ENCODE data around the gene OIP5.

The OIP5 gene
- 0.17 to 0.58 (median 0.35) reads per million in 3 donors for total RNA-seq

- Histone ChIP-seq H3K4me1 (ENCODE audit: control insufficient read depth, insufficient read depth, low read length, poor library complexity, severe bottlenecking) (peaks cover 3% of the 10 kb centered on the region), H3K36me3 (ENCODE audit: control insufficient read depth, insufficient read depth, low read length) (no peaks in the 10 kb centered on the region), H3K9me3 (ENCODE audit: control insufficient read depth, low read length) (no peaks in the 10 kb centered on the region), H3K4me3 (ENCODE audit: insufficient read depth, low read depth, low read length, poor library complexity, severe bottlenecking) (peak within 1 kb of the TSS; percentile 81), H3K27me3 (replicated peaks; ENCODE audit: control insufficient read depth, insufficient read depth, low read length, poor library complexity, severe bottlenecking) (no peaks in the 10 kb centered on the region), H3K27ac (ENCODE audit: insufficient read depth, low read length, poor library complexity, severe bottlenecking) (peak within 1 kb of the TSS; percentile 43)
- DNase-seq = peak; percentile 97 to 99 (median 98)
These were observed at the start of gene OIP5, which contains the start of gene NUSAP1 for GRCh38 chr15:41332194-41333025. TSS of gene OIP5 (minus strand) at chr15:41332591. CDS start at chr15:41332561, 30 bp downstream. TSS of gene NUSAP1 (plus strand) at chr15:41332881. CDS start at chr15:41332958, 77 bp downstream.

DNA sequence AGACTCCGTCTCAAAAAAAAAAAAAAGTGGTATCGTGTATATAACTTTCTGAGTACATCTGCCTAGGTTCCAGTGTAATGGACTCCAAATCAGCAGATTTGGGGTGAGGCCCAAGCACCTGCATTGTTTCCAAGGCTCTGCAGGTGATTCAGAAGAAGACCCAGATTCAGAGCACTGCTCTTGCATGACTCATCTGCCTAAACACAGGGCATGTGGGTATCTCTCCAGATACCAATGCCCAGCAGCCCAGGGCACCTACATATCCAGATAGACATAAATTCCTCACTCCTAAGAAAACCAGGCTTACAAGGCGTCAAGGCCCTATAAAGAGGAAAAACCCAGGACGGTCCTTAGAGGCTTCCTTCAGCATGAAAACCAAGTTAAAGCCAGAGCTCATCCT lies 45.6 kb upstream of the OIP5 start:
- Histone ChIP-seq H3K4me1 (ENCODE audit: control insufficient read depth, insufficient read depth, low read length, poor library complexity, severe bottlenecking) (no peaks in the 10 kb centered on the region), H3K9me3 (ENCODE audit: control insufficient read depth, low read length) (no peaks in the 10 kb centered on the region), H3K27me3 (replicated peaks; ENCODE audit: control insufficient read depth, insufficient read depth, low read length, poor library complexity, severe bottlenecking) (no peaks in the 10 kb centered on the region), H3K4me3 (ENCODE audit: insufficient read depth, low read depth, low read length, poor library complexity, severe bottlenecking) (no peak overlapping the region), H3K27ac (ENCODE audit: insufficient read depth, low read length, poor library complexity, severe bottlenecking) (no peak overlapping the region), H3K36me3 (ENCODE audit: control insufficient read depth, insufficient read depth, low read length) (no peaks in the 10 kb centered on the region)
- no peak for DNase-seq

- Histone ChIP-seq H3K27me3 (replicated peaks; ENCODE audit: control insufficient read depth, insufficient read depth, low read length, poor library complexity, severe bottlenecking) (no peaks in the 10 kb centered on the region), H3K4me1 (ENCODE audit: control insufficient read depth, insufficient read depth, low read length, poor library complexity, severe bottlenecking) (no peaks in the 10 kb centered on the region), H3K36me3 (ENCODE audit: control insufficient read depth, insufficient read depth, low read length) (no peaks in the 10 kb centered on the region), H3K27ac (ENCODE audit: insufficient read depth, low read length, poor library complexity, severe bottlenecking) (no peak overlapping the region), H3K4me3 (ENCODE audit: insufficient read depth, low read depth, low read length, poor library complexity, severe bottlenecking) (no peak overlapping the region), H3K9me3 (ENCODE audit: control insufficient read depth, low read length) (no peaks in the 10 kb centered on the region)
- DNase-seq = no peak
These were observed 35.0 kb upstream of the OIP5 start for GRCh38 chr15:41367418-41367817.

DNA sequence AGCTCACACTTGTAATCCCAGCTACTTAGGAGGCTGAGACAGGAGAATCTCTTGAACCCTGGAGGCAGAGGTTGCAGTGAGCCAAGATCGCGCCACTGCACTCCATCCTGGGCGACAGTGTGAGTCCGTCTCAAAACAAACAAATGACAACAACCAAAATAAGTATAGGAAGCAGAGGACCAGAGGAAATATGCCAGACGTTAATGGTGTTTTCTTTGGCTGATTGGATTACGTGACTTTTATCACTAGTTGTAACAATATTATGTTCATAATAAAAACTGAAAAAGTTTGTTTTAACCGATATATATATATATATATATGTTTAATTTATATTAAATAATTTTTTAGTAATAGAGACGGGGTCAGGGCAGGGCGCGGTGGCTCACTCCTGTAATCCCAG lies 22.0 kb upstream of the OIP5 start:
- H3K4me1 ChIP-seq (ENCODE audit: control insufficient read depth, insufficient read depth, low read length, poor library complexity, severe bottlenecking) = no peaks in the 10 kb centered on the region
- H3K9me3 ChIP-seq (ENCODE audit: control insufficient read depth, low read length) = no peaks in the 10 kb centered on the region
- no peak overlapping the region for H3K4me3 ChIP-seq (ENCODE audit: insufficient read depth, low read depth, low read length, poor library complexity, severe bottlenecking)
- DNase-seq = no peak
- H3K36me3 ChIP-seq (ENCODE audit: control insufficient read depth, insufficient read depth, low read length) = no peaks in the 10 kb centered on the region
- H3K27me3 ChIP-seq (replicated peaks; ENCODE audit: control insufficient read depth, insufficient read depth, low read length, poor library complexity, severe bottlenecking) = no peaks in the 10 kb centered on the region
- H3K27ac ChIP-seq (ENCODE audit: insufficient read depth, low read length, poor library complexity, severe bottlenecking) = no peak overlapping the region

- no peaks in the 10 kb centered on the region for H3K27me3 ChIP-seq (replicated peaks; ENCODE audit: control insufficient read depth, insufficient read depth, low read length, poor library complexity, severe bottlenecking)
- no peak overlapping the region for H3K27ac ChIP-seq (ENCODE audit: insufficient read depth, low read length, poor library complexity, severe bottlenecking)
- DNase-seq = no peak
- H3K4me1 ChIP-seq (ENCODE audit: control insufficient read depth, insufficient read depth, low read length, poor library complexity, severe bottlenecking) = no peaks in the 10 kb centered on the region
- H3K4me3 ChIP-seq (ENCODE audit: insufficient read depth, low read depth, low read length, poor library complexity, severe bottlenecking) = no peak overlapping the region
- no peaks in the 10 kb centered on the region for H3K9me3 ChIP-seq (ENCODE audit: control insufficient read depth, low read length)
- H3K36me3 ChIP-seq (ENCODE audit: control insufficient read depth, insufficient read depth, low read length) = no peaks in the 10 kb centered on the region
These were observed 17.8 kb upstream of the OIP5 start for GRCh38 chr15:41350057-41350717.

DNA sequence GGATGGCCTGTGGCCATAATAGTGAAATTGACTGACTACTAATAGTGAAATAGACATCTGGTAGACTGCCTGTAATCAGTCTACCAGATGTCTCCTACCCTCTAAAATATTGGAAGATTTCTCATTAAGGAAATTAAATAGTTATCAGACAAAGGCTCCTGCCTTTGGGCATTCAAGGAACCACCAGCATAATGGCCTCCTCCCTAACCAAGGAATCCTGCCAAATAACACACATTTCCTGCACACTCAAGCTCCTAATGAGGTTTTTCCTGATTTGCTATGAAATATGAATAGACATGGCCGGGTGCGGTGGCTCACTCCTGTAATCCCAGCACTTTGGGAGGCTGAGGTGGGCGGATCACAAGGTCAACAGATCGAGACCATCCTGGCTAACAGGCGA lies 14.8 kb upstream of the OIP5 start:
- H3K4me3 ChIP-seq (ENCODE audit: insufficient read depth, low read depth, low read length, poor library complexity, severe bottlenecking) = no peak overlapping the region
- H3K9me3 ChIP-seq (ENCODE audit: control insufficient read depth, low read length) = no peaks in the 10 kb centered on the region
- H3K36me3 ChIP-seq (ENCODE audit: control insufficient read depth, insufficient read depth, low read length) = no peaks in the 10 kb centered on the region
- H3K4me1 ChIP-seq (ENCODE audit: control insufficient read depth, insufficient read depth, low read length, poor library complexity, severe bottlenecking) = no peaks in the 10 kb centered on the region
- DNase-seq = no peak
- no peaks in the 10 kb centered on the region for H3K27me3 ChIP-seq (replicated peaks; ENCODE audit: control insufficient read depth, insufficient read depth, low read length, poor library complexity, severe bottlenecking)
- no peak overlapping the region for H3K27ac ChIP-seq (ENCODE audit: insufficient read depth, low read length, poor library complexity, severe bottlenecking)

GRCh38 chr15:41341519-41341918 lies 9.1 kb upstream of the OIP5 start:
- H3K27ac ChIP-seq (ENCODE audit: insufficient read depth, low read length, poor library complexity, severe bottlenecking) = no peak overlapping the region
- H3K4me1 ChIP-seq (ENCODE audit: control insufficient read depth, insufficient read depth, low read length, poor library complexity, severe bottlenecking) = no peaks in the 10 kb centered on the region
- H3K9me3 ChIP-seq (ENCODE audit: control insufficient read depth, low read length) = no peaks in the 10 kb centered on the region
- no peak for DNase-seq
- no peaks in the 10 kb centered on the region for H3K27me3 ChIP-seq (replicated peaks; ENCODE audit: control insufficient read depth, insufficient read depth, low read length, poor library complexity, severe bottlenecking)
- H3K4me3 ChIP-seq (ENCODE audit: insufficient read depth, low read depth, low read length, poor library complexity, severe bottlenecking) = no peak overlapping the region
- H3K36me3 ChIP-seq (ENCODE audit: control insufficient read depth, insufficient read depth, low read length) = no peaks in the 10 kb centered on the region

GRCh38 chr15:41340189-41340695 lies 7.9 kb upstream of the OIP5 start:
- H3K4me3 ChIP-seq (ENCODE audit: insufficient read depth, low read depth, low read length, poor library complexity, severe bottlenecking) = no peak overlapping the region
- H3K36me3 ChIP-seq (ENCODE audit: control insufficient read depth, insufficient read depth, low read length) = no peaks in the 10 kb centered on the region
- no peak overlapping the region for H3K27ac ChIP-seq (ENCODE audit: insufficient read depth, low read length, poor library complexity, severe bottlenecking)
- no peak for DNase-seq
- no peaks in the 10 kb centered on the region for H3K27me3 ChIP-seq (replicated peaks; ENCODE audit: control insufficient read depth, insufficient read depth, low read length, poor library complexity, severe bottlenecking)
- no peaks in the 10 kb centered on the region for H3K9me3 ChIP-seq (ENCODE audit: control insufficient read depth, low read length)
- no peaks in the 10 kb centered on the region for H3K4me1 ChIP-seq (ENCODE audit: control insufficient read depth, insufficient read depth, low read length, poor library complexity, severe bottlenecking)

DNA sequence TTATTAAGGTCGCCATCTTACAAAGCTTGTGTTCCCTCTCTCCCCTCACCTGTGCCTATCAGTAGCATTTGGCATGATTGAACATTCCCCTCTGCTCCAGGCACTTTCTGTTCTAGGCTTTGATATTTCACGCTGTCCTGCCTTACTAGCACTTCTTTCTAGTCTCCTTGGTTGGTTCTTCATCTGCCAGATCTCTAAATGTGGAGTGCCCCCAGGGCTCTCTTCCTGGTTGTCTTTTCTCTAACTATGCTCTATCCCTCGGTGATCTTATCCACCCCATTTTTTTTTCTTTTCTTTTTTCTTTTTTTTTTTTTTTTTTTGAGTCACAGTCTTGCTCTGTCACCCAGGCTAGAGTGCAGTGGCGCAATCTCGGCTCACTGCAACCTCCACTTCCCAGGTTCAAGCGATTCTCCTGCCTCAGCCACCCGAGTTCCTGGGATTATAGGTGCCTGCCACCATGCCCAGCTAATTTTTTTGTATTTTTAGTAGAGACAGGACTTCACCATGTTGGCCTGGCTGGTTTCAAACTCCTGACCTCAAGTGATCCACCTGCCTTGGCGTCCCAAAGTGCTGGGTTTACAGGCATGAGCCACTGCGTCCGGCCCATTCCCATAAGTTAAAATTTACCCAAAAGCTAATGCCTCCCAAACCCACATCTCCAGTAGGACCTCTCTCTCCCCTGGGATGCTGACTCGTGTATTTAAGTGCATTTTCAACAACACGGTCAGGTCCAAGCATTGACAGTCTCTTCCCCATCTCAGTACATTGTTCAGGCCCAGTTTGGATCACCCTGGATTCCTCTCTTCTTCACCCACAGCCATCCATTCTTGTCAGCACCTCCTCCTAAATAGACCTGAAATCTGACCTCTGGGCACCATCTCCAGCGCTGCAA lies 5.5 kb upstream of the OIP5 start:
- Histone ChIP-seq H3K36me3 (ENCODE audit: control insufficient read depth, insufficient read depth, low read length) (no peaks in the 10 kb centered on the region), H3K4me3 (ENCODE audit: insufficient read depth, low read depth, low read length, poor library complexity, severe bottlenecking) (no peak overlapping the region), H3K27ac (ENCODE audit: insufficient read depth, low read length, poor library complexity, severe bottlenecking) (no peak overlapping the region), H3K27me3 (replicated peaks; ENCODE audit: control insufficient read depth, insufficient read depth, low read length, poor library complexity, severe bottlenecking) (no peaks in the 10 kb centered on the region), H3K4me1 (ENCODE audit: control insufficient read depth, insufficient read depth, low read length, poor library complexity, severe bottlenecking) (peaks cover 3% of the 10 kb centered on the region), H3K9me3 (ENCODE audit: control insufficient read depth, low read length) (no peaks in the 10 kb centered on the region)
- DNase-seq = no peak
